ENCODE measurements around the gene RNF151.
A peak's percentile ranks its signal among the peaks of the same experiment; 100 is the strongest.

RNF151 gene

DNA sequence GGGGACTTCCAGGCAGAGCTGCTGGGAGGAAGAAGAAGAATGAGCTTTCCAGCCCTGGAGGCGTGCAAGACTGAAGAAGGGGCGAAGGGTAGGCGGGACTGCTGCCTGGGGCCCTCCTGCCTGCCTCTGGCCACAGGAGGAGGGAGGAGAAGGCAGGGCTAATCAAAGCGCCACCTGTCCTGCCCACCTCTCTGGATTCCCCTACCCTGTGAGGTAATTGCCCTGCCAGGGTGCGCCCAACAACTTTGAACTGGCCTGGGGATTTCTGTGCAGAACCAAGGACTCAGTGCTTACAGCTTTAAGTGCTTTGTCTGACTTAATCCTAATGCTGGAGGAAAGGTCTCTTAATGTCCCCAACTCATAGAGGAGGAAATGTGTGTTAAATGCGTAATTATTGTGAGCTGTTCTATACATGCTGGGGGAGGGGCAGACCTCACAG is 14.8 kb downstream of the RNF151 start, which contains the start of gene NOXO1:
Gene NOXO1 (minus strand): TSS at position 72 of the 439 bp plus-strand sequence. CDS start 290 bp downstream, outside the sequence.
- Histone ChIP-seq H3K4me3 (ENCODE audit: low read length) (peak within 1 kb of the TSS; percentile 58; the same call in 1 of the 2 replicates), H3K36me3 (ENCODE audit: insufficient read depth, low read length) (peaks cover 28% of the 10 kb centered on the region), H3K9ac (ENCODE audit: low read depth, low read length) (no peak within 1 kb of the TSS; the same call in 1 of the 2 replicates), H3K4me1 (ENCODE audit: insufficient read depth, low read length) (peaks cover 5% of the 10 kb centered on the region), H3K27ac (ENCODE audit: low read depth, low read length) (no peak within 1 kb of the TSS), H3K9me3 (ENCODE audit: insufficient read depth, low read depth, low read length) (no peaks in the 10 kb centered on the region), H3K27me3 (ENCODE audit: insufficient read depth, low read length) (peaks cover 46% of the 10 kb centered on the region)
- 51% methylated on average over 6 of the region's 6 CpGs for WGBS

GRCh38 chr16:1982013-1982433 is 15.4 kb downstream of the RNF151 start:
- H3K27ac ChIP-seq (ENCODE audit: low read depth, low read length) = no peak overlapping the region
- H3K4me3 ChIP-seq (ENCODE audit: low read length) = no peak overlapping the region
- peaks cover 25% of the 10 kb centered on the region for H3K36me3 ChIP-seq (ENCODE audit: insufficient read depth, low read length)
- no peaks in the 10 kb centered on the region for H3K9me3 ChIP-seq (ENCODE audit: insufficient read depth, low read depth, low read length)
- peaks cover 5% of the 10 kb centered on the region for H3K4me1 ChIP-seq (ENCODE audit: insufficient read depth, low read length)
- peaks cover 46% of the 10 kb centered on the region for H3K27me3 ChIP-seq (ENCODE audit: insufficient read depth, low read length)
- 81% methylated on average over 5 of the region's 5 CpGs for WGBS
- no peak overlapping the region for H3K9ac ChIP-seq (ENCODE audit: low read depth, low read length)

GRCh38 chr16:1982991-1983543 is 16.4 kb downstream of the RNF151 start:
- peaks cover 16% of the 10 kb centered on the region for H3K36me3 ChIP-seq (ENCODE audit: insufficient read depth, low read length)
- H3K9me3 ChIP-seq (ENCODE audit: insufficient read depth, low read depth, low read length) = no peaks in the 10 kb centered on the region
- peaks cover 48% of the 10 kb centered on the region for H3K27me3 ChIP-seq (ENCODE audit: insufficient read depth, low read length)
- no peak overlapping the region for H3K27ac ChIP-seq (ENCODE audit: low read depth, low read length)
- WGBS = 38% methylated on average over 19 of the region's 19 CpGs
- H3K4me3 ChIP-seq (ENCODE audit: low read length) = peak overlapping the region; percentile 74
- H3K9ac ChIP-seq (ENCODE audit: low read depth, low read length) = no peak overlapping the region
- H3K4me1 ChIP-seq (ENCODE audit: insufficient read depth, low read length) = peaks cover 5% of the 10 kb centered on the region

- Histone ChIP-seq H3K36me3 (ENCODE audit: insufficient read depth, low read length) (peaks cover 13% of the 10 kb centered on the region), H3K4me3 (ENCODE audit: low read length) (peak within 1 kb of the TSS; percentile 74), H3K9ac (ENCODE audit: low read depth, low read length) (peak within 1 kb of the TSS; percentile 92), H3K27ac (ENCODE audit: low read depth, low read length) (peak within 1 kb of the TSS; percentile 81), H3K27me3 (ENCODE audit: insufficient read depth, low read length) (peaks cover 53% of the 10 kb centered on the region), H3K4me1 (ENCODE audit: insufficient read depth, low read length) (peaks cover 5% of the 10 kb centered on the region), H3K9me3 (ENCODE audit: insufficient read depth, low read depth, low read length) (no peaks in the 10 kb centered on the region)
- WGBS = under 1% methylated on average over 109 of the region's 109 CpGs
These were observed 17.1 kb downstream of the RNF151 start, which contains the start of gene GFER for GRCh38 chr16:1983544-1984346. Gene GFER, plus strand, starts transcription at chr16:1984193. Its CDS starts 26 bp downstream, at chr16:1984219.

DNA sequence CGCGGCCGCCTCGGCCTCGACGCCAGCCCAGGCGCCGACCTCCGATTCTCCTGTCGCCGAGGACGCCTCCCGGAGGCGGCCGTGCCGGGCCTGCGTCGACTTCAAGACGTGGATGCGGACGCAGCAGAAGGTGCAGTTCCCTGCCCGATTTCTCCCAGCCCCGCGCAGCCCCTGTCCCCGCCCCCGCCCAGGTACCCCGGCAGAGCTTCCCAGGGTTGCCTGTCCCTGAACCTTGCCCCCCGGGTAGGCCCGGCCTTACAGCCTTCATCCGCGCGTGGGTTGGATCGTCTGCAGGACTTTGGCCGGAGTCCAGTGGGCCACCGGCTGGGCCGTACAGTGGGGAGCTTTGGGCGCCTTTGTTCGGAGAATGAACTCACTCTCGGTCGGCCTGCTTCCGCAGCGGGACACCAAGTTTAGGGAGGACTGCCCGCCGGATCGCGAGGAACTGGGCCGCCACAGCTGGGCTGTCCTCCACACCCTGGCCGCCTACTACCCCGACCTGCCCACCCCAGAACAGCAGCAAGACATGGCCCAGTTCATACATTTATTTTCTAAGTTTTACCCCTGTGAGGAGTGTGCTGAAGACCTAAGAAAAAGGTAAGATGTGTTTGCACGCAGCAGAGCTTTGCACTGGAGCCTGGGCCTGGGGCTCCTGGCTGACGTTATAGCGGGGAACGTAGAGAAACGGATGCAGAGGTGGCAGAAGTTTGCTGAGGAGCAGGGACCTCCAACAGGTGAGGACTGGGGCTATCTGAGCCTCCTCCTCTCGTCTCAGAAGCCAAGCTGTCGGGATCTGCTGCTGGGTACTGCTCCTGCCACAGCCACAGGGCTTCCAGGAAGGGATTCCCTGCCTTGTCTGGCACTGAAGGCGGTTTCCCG is 17.9 kb downstream of the RNF151 start:
- WGBS = 8% methylated on average over 58 of the region's 58 CpGs
- Histone ChIP-seq H3K36me3 (ENCODE audit: insufficient read depth, low read length) (peaks cover 13% of the 10 kb centered on the region), H3K27ac (ENCODE audit: low read depth, low read length) (peak overlapping the region; percentile 81), H3K9ac (ENCODE audit: low read depth, low read length) (peak overlapping the region; percentile 92), H3K9me3 (ENCODE audit: insufficient read depth, low read depth, low read length) (no peaks in the 10 kb centered on the region), H3K4me3 (ENCODE audit: low read length) (peak overlapping the region; percentile 74), H3K27me3 (ENCODE audit: insufficient read depth, low read length) (peaks cover 54% of the 10 kb centered on the region), H3K4me1 (ENCODE audit: insufficient read depth, low read length) (peaks cover 9% of the 10 kb centered on the region)

DNA sequence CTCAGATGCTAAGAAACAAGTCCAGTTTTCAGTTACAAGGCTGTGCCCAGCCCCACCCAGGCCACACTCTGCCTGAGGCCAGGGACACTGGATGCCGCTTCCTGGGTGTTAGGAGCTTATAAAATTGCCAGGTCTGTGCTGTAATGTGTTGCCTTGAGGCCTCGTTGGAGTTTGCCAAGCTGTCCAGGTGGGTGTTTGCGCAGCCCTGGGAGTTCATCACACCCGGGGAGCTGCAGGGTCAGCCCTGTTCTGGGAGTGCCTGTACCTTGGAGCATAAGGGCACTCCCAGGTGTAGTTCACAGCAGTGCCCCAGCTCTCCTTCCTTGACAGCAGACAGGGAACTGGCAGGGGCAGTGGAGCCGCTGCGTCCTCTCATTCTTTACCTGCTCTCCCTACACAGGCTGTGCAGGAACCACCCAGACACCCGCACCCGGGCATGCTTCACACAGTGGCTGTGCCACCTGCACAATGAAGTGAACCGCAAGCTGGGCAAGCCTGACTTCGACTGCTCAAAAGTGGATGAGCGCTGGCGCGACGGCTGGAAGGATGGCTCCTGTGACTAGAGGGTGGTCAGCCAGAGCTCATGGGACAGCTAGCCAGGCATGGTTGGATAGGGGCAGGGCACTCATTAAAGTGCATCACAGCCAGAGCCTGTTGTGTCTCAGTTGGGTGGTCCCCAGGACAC is 19.0 kb downstream of the RNF151 start:
- WGBS = 94% methylated on average over 14 of the region's 14 CpGs
- H3K9ac ChIP-seq (ENCODE audit: low read depth, low read length) = no peak overlapping the region
- peaks cover 13% of the 10 kb centered on the region for H3K36me3 ChIP-seq (ENCODE audit: insufficient read depth, low read length)
- no peak overlapping the region for H3K27ac ChIP-seq (ENCODE audit: low read depth, low read length)
- H3K9me3 ChIP-seq (ENCODE audit: insufficient read depth, low read depth, low read length) = no peaks in the 10 kb centered on the region
- H3K4me3 ChIP-seq (ENCODE audit: low read length) = peak overlapping the region; percentile 74; the same call in 1 of the 2 replicates
- H3K4me1 ChIP-seq (ENCODE audit: insufficient read depth, low read length) = peaks cover 9% of the 10 kb centered on the region
- peaks cover 49% of the 10 kb centered on the region for H3K27me3 ChIP-seq (ENCODE audit: insufficient read depth, low read length)

- Histone ChIP-seq H3K27me3 (ENCODE audit: insufficient read depth, low read length) (peaks cover 46% of the 10 kb centered on the region), H3K36me3 (ENCODE audit: insufficient read depth, low read length) (peaks cover 13% of the 10 kb centered on the region), H3K27ac (ENCODE audit: low read depth, low read length) (no peak overlapping the region), H3K4me1 (ENCODE audit: insufficient read depth, low read length) (peaks cover 4% of the 10 kb centered on the region; the same call in 1 of the 2 replicates), H3K4me3 (ENCODE audit: low read length) (no peak overlapping the region), H3K9ac (ENCODE audit: low read depth, low read length) (no peak overlapping the region), H3K9me3 (ENCODE audit: insufficient read depth, low read depth, low read length) (no peaks in the 10 kb centered on the region)
- WGBS = 94% methylated on average over 10 of the region's 10 CpGs
These were observed 20.5 kb downstream of the RNF151 start for GRCh38 chr16:1987198-1987597.

- H3K9me3 ChIP-seq (ENCODE audit: insufficient read depth, low read depth, low read length) = no peaks in the 10 kb centered on the region
- WGBS = 7% methylated on average over 65 of the region's 67 CpGs
- peaks cover 13% of the 10 kb centered on the region for H3K36me3 ChIP-seq (ENCODE audit: insufficient read depth, low read length)
- peaks cover 39% of the 10 kb centered on the region for H3K27me3 ChIP-seq (ENCODE audit: insufficient read depth, low read length)
- H3K4me3 ChIP-seq (ENCODE audit: low read length) = peak within 1 kb of the TSS; percentile 73
- peak within 1 kb of the TSS; percentile 48; the same call in 1 of the 2 replicates for H3K27ac ChIP-seq (ENCODE audit: low read depth, low read length)
- peaks cover 4% of the 10 kb centered on the region; the same call in 1 of the 2 replicates for H3K4me1 ChIP-seq (ENCODE audit: insufficient read depth, low read length)
- peak within 1 kb of the TSS; percentile 58 for H3K9ac ChIP-seq (ENCODE audit: low read depth, low read length)
These were observed 22.8 kb downstream of the RNF151 start, which contains the start of gene SYNGR3 for GRCh38 chr16:1989209-1990100. Gene SYNGR3, plus strand, starts transcription at chr16:1989970. Its CDS starts 133 bp downstream, at chr16:1990103.

- Histone ChIP-seq H3K27ac (ENCODE audit: low read depth, low read length) (no peak overlapping the region), H3K4me1 (ENCODE audit: insufficient read depth, low read length) (peaks cover 4% of the 10 kb centered on the region; the same call in 1 of the 2 replicates), H3K4me3 (ENCODE audit: low read length) (peak overlapping the region; percentile 73), H3K27me3 (ENCODE audit: insufficient read depth, low read length) (peaks cover 39% of the 10 kb centered on the region), H3K9ac (ENCODE audit: low read depth, low read length) (no peak overlapping the region), H3K9me3 (ENCODE audit: insufficient read depth, low read depth, low read length) (no peaks in the 10 kb centered on the region), H3K36me3 (ENCODE audit: insufficient read depth, low read length) (peaks cover 13% of the 10 kb centered on the region)
- WGBS = 1% methylated on average over 19 of the region's 25 CpGs
These were observed 23.4 kb downstream of the RNF151 start for GRCh38 chr16:1990101-1990350.
